Smooth muscle cell (in vitro differentiated cells): ENCODE results near the gene MBOAT1. TPM values are rescaled to one million over a fixed set of nuclear protein-coding genes. Genes with fewer than 3 reads are reported as not detected.
"Not testable (repeated sequence)": the region's sequence is repeated elsewhere in the genome, so short reads cannot be mapped to it uniquely, and the experiment has no call there.

Experiments used
- DNase-seq: peaks from one replicate; lab custom pipeline; 2025; ENCODE audit not compliant: unreplicated experiment; lab: John Stamatoyannopoulos, UW
- H2AFZ ChIP-seq: fragments of 200-600 bp; sonication (generic); 2 replicates; pipeline ENCODE4 v1.6.0; 2016; ENCODE audit warnings: antibody characterized with exemption, low read depth, mild to moderate bottlenecking
- H3F3A ChIP-seq: fragments of 200-600 bp; sonication (generic); 2 replicates; pipeline ENCODE4 v1.6.0; 2017; ENCODE audit warnings: antibody characterized with exemption, low read depth
- H3K27ac ChIP-seq: fragments of 200-600 bp; sonication (generic); 2 replicates; pipeline ENCODE4 v1.5.1; 2016; ENCODE audit warnings: low read depth, mild to moderate bottlenecking
- H3K27me3 ChIP-seq: fragments of 200-600 bp; sonication (generic); 2 replicates; pipeline ENCODE4 v1.6.1; 2016; ENCODE audit warnings: low read depth, mild to moderate bottlenecking
- H3K36me3 ChIP-seq: fragments of 200-600 bp; sonication (generic); 2 replicates; pipeline ENCODE4 v1.5.1; 2016; ENCODE audit warnings: low read depth
- H3K4me1 ChIP-seq: fragments of 200-600 bp; sonication (generic); 2 replicates; pipeline ENCODE4 v1.5.1; 2016; ENCODE audit warnings: low read depth
- H3K4me2 ChIP-seq: fragments of 200-600 bp; sonication (generic); 2 replicates; pipeline ENCODE4 v1.6.0; 2016; ENCODE audit warnings: mild to moderate bottlenecking
- H3K4me3 ChIP-seq: fragments of 200-600 bp; sonication (generic); 2 replicates; pipeline ENCODE4 v1.5.1; 2016; ENCODE audit warnings: mild to moderate bottlenecking
- H3K79me2 ChIP-seq: fragments of 200-600 bp; sonication (generic); 2 replicates; pipeline ENCODE4 v1.6.0; 2016; ENCODE audit warnings: low read depth, mild to moderate bottlenecking
- H3K9ac ChIP-seq: fragments of 200-600 bp; sonication (generic); 2 replicates; pipeline ENCODE4 v1.6.0; 2016; ENCODE audit warnings: low read depth
- H3K9me3 ChIP-seq: fragments of 200-600 bp; sonication (generic); replicated peaks from 2 replicates; pipeline ENCODE4 v1.5.1; 2016; ENCODE audit warnings: low read depth
- H4K20me1 ChIP-seq: fragments of 200-600 bp; sonication (generic); 2 replicates; pipeline ENCODE4 v1.6.0; 2016; ENCODE audit warnings: low read depth
- CTCF ChIP-seq: fragments of 200-600 bp; sonication (generic); IDR thresholded peaks from 2 replicates; pipeline ENCODE4 v1.5.1; 2017; ENCODE audit warnings: borderline replicate concordance, mild to moderate bottlenecking, antibody characterized with exemption; ENCODE audit not compliant: insufficient read depth, poor library complexity, severe bottlenecking
- WGBS: methylation state at CpG from one replicate; pipeline ENCODE4 v1.1.7; 2016; ENCODE audit warnings: low lambda C conversion rate; 5-methylcytosine and 5-hydroxymethylcytosine counted together
- polyA plus RNA-seq: library from polyadenylated mRNA; unstranded; fragments of >200 nt; fragmentation: Nextera tagmentation; extraction: Ambion mirVana; gene quantifications from 2 replicates; pipeline ENCODE4 v1.2.1, GENCODE V29; 2016
- total RNA-seq: library from RNA; depleted of rRNA; stranded (reverse); fragments of >200 nt; gene quantifications from 2 replicates; pipeline ENCODE4 v1.2.3, GENCODE V29; 2014

MBOAT1 gene
- total and polyA plus RNA-seq, 2 experiments from 2014 or later, result 0.73 to 2.5 TPM

GRCh38 chr6:20154753-20155152 lies 57.5 kb downstream of the MBOAT1 start:
- Histone ChIP-seq H3K4me2 (no peak overlapping the region), H3K36me3 (no peaks in the 10 kb centered on the region), H3K9me3 (no peaks in the 10 kb centered on the region), H3K9ac (no peak overlapping the region), H3K27me3 (no peaks in the 10 kb centered on the region), H3K79me2 (no peaks in the 10 kb centered on the region), H3K27ac (no peak overlapping the region), H2AFZ (no peak overlapping the region), H4K20me1 (no peaks in the 10 kb centered on the region), H3K4me3 (no peak overlapping the region), H3F3A (no peaks in the 10 kb centered on the region), H3K4me1 (no peaks in the 10 kb centered on the region)
- WGBS, result 94% methylated on average over 2 of the region's 2 CpGs
- DNase-seq, result no peak
- no peak for TF ChIP-seq CTCF

- Histone ChIP-seq H3F3A (no peaks in the 10 kb centered on the region), H3K4me3 (no peak overlapping the region), H3K4me2 (no peak overlapping the region), H3K9me3 (no peaks in the 10 kb centered on the region), H3K27me3 (no peaks in the 10 kb centered on the region), H3K36me3 (no peaks in the 10 kb centered on the region), H3K27ac (no peak overlapping the region), H3K4me1 (no peaks in the 10 kb centered on the region), H3K9ac (no peak overlapping the region), H2AFZ (no peak overlapping the region), H3K79me2 (no peaks in the 10 kb centered on the region), H4K20me1 (no peaks in the 10 kb centered on the region)
- TF ChIP-seq CTCF, result no peak
- WGBS, result 76% methylated on average over 3 of the region's 3 CpGs
- DNase-seq, result no peak
Measured at GRCh38 chr6:20153194-20153593, 59.1 kb downstream of the MBOAT1 start.

- no peak overlapping the region for H3K4me3 ChIP-seq
- no peak for TF ChIP-seq CTCF
- H2AFZ ChIP-seq, result no peak overlapping the region
- no peaks in the 10 kb centered on the region for H3K27me3 ChIP-seq
- no peak overlapping the region for H3K27ac ChIP-seq
- no peaks in the 10 kb centered on the region for H4K20me1 ChIP-seq
- H3K9ac ChIP-seq, result no peak overlapping the region
- H3K79me2 ChIP-seq, result no peaks in the 10 kb centered on the region
- 90% methylated on average over 4 of the region's 4 CpGs for WGBS
- H3K36me3 ChIP-seq, result no peaks in the 10 kb centered on the region
- no peaks in the 10 kb centered on the region for H3K9me3 ChIP-seq
- H3K4me2 ChIP-seq, result no peak overlapping the region
- H3K4me1 ChIP-seq, result no peaks in the 10 kb centered on the region
- H3F3A ChIP-seq, result no peaks in the 10 kb centered on the region
- no peak for DNase-seq
Measured at GRCh38 chr6:20148433-20148832, 63.8 kb downstream of the MBOAT1 start.

- TF ChIP-seq CTCF, result no peak
- no peaks in the 10 kb centered on the region for H3F3A ChIP-seq
- no peaks in the 10 kb centered on the region for H3K36me3 ChIP-seq
- H3K9ac ChIP-seq, result no peak overlapping the region
- H3K9me3 ChIP-seq, result no peaks in the 10 kb centered on the region
- H2AFZ ChIP-seq, result no peak overlapping the region
- 100% methylated on average over 4 of the region's 4 CpGs for WGBS
- no peak overlapping the region for H3K4me2 ChIP-seq
- no peaks in the 10 kb centered on the region for H3K27me3 ChIP-seq
- no peaks in the 10 kb centered on the region for H4K20me1 ChIP-seq
- no peak for DNase-seq
- no peak overlapping the region for H3K27ac ChIP-seq
- no peak overlapping the region for H3K4me3 ChIP-seq
- no peaks in the 10 kb centered on the region for H3K4me1 ChIP-seq
- no peaks in the 10 kb centered on the region for H3K79me2 ChIP-seq
Measured at GRCh38 chr6:20147469-20147868, 64.8 kb downstream of the MBOAT1 start.

GRCh38 chr6:20146831-20147230 lies 65.4 kb downstream of the MBOAT1 start:
- H3K27me3 ChIP-seq, H3K27ac ChIP-seq, H3K79me2 ChIP-seq, H3K36me3 ChIP-seq, H3K4me3 ChIP-seq, DNase-seq, H4K20me1 ChIP-seq, H3K4me2 ChIP-seq, H3K9me3 ChIP-seq, H3K4me1 ChIP-seq, H2AFZ ChIP-seq, H3K9ac ChIP-seq, H3F3A ChIP-seq: not testable (repeated sequence)
- WGBS, result 81% methylated on average over 6 of the region's 6 CpGs
